SH-SY5Y (cell line): ENCODE results near the gene WFDC9.

Experiments used
- GATA2 ChIP-seq: IDR thresholded peaks from 2 replicates; pipeline ENCODE4 v1.6.1; 2011; ENCODE audit warnings: mild to moderate bottlenecking, low read depth, low read length
- GATA3 ChIP-seq: IDR thresholded peaks from 2 replicates; pipeline ENCODE4 v1.6.1; 2011; ENCODE audit warnings: low read depth, mild to moderate bottlenecking, low read length, moderate library complexity

DNA sequence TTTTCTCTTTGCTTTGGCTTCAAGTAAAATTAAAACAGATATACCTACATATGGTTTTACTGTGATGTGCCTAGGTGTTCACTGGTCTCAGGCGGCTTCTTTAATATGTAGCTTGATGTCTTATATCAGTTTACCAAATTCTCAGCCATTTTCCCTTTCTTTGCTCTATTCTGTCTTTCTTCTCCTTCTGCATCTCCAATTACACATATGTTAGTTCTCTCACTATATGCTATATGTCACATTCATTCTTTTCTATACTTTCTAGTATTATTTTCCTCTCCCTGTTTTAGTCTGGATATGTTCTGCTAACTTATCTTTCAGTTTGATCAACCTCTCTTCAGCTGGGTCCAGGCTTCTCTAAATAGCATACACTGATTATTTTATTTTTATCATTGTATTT is 37.6 kb downstream of the WFDC9 start:
- TF ChIP-seq GATA2: no peak
- TF ChIP-seq GATA3: no peak
